GM18517 (cell line): ENCODE data around the gene FEM1A.
"Not testable (repeated sequence)": the region's sequence is repeated elsewhere in the genome, so short reads cannot be mapped to it uniquely, and the experiment has no call there.

Source experiments
- ATAC-seq: cut with Tn5 transposase; IDR thresholded peaks from one replicate; pipeline ENCODE4 v1.9.1; 2021; ENCODE audit warnings: mild to moderate bottlenecking, moderate library complexity; ENCODE audit not compliant: unreplicated experiment

Gene FEM1A

DNA sequence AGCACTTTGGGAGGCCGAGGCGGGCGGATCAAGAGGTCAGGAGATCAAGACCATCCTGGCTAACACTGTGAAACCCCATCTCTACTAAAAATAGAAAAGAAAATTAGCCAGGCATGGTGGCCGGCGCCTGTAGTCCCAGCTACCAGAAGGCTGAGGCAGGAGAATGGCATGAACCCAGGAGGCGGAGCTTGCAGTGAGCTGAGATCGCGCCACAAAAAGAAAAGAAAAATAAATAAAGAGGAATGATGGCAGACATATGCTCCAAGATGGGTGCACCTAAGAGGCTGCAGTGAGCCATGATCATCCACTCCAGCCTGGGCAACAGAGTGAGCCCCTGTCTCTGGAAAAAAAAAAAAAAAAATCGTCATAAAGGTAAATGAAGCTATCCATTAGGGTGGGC is 54.4 kb downstream of the FEM1A start:
- not testable (repeated sequence) for ATAC-seq

DNA sequence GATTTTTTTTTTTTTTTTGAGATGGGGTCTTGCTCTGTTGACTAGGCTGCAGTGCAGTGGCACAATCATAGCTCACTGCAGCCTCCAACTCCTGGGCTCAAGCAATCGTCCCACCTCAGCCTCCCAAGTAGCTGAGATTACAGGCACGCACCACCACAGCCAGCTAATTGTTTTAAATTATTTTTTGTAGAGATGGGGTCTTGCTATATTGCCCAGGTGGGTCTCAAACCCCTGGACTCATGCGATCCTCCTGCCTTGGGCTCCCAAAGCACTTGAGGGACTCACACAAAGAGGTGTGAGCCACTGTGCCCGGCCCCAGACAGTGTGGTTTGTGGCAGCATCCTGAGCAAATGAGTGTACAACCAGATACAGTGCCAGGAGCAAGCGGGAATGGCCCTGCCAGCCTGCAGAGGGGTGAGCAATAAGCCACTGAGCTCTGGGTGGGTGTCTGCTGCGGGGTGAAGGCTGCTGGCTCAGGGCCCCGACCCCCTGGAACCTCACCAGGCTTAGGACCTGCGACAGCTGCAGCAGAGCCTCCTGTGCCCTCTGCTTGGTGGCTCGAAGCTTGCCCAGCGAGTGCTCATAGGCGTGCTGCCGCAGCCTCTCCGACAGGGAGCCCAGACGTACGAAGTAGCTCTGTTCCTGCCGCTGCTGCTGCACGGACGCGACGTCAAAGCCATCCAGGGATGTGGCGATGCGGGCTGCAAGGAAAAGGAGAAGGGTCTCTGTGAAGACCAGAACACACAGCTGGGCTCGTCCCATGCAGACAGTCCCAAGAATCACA is 55.8 kb downstream of the FEM1A start:
- ATAC-seq = no peak

DNA sequence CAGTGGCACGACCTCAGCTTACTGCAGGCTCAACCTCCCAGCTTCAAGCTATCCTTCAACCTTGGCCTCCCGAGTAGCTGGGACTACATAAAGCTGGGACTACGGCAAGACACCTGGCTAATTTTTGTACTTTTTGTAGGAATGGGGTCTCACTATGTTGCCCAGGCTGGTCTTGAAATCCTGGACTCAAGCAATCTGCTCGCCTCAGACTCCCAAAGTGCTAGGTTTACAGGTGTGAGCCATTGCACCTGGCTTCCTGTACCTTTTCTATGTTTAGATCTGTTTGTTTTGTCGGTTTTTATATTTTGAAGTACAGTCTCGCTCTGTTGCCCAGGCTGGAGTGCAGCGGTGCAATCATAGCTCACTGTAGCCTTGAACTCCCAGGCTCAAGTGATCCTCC is 57.5 kb downstream of the FEM1A start:
- no peak for ATAC-seq
